Activated T-cell treated with anti-CD3 and anti-CD28 coated beads, Interleukin-2, amount 50 U/mL, for 72 hours (primary cell): Measurements from ENCODE around the gene CEL. TPM values are rescaled to one million over a fixed set of nuclear protein-coding genes. Genes with fewer than 3 reads are reported as not detected.
A peak's percentile ranks its signal among the peaks of the same experiment; 100 is the strongest.
"Not testable (repeated sequence)": the region's sequence is repeated elsewhere in the genome, so short reads cannot be mapped to it uniquely, and the experiment has no call there.

Experiments
- ATAC-seq, 2 donors: fragments of 150-1000 bp; cut with Tn5 transposase; replicated peaks in 1 of 2; 2 replicates each; pipeline ENCODE4 v1.10.0; 2021; ENCODE audit warnings: moderate library complexity in 2 of 2, mild to moderate bottlenecking in 1 of 2
- DNase-seq, 2 donors: peaks; one replicate each; pipeline ENCODE4 v3.0.0; 2021 to 2022; ENCODE audit warnings: mixed read lengths in 1 of 2
- H3K27ac Mint-ChIP-seq: one replicate; pipeline ENCODE4 v1.8.0; 2022; ENCODE audit warnings: mild to moderate bottlenecking, moderate library complexity, mixed read lengths
- H3K27me3 Mint-ChIP-seq: one replicate; pipeline ENCODE4 v1.8.0; 2022; ENCODE audit warnings: low read depth, mixed read lengths
- H3K36me3 Mint-ChIP-seq, 2 donors: one replicate each; pipeline ENCODE4 v1.8.0; 2022; ENCODE audit warnings: mixed read lengths in 2 of 2, mild to moderate bottlenecking in 1 of 2; ENCODE audit not compliant: insufficient read depth in 2 of 2
- H3K4me1 Mint-ChIP-seq: one replicate; pipeline ENCODE4 v1.8.0; 2022; ENCODE audit warnings: low read depth, mixed read lengths
- H3K4me3 Mint-ChIP-seq, 2 donors: one replicate each; pipeline ENCODE4 v1.8.0; 2022; ENCODE audit warnings: mild to moderate bottlenecking in 2 of 2, mixed read lengths in 2 of 2, moderate library complexity in 2 of 2
- H3K9me3 Mint-ChIP-seq, 2 donors: one replicate each; pipeline ENCODE4 v1.8.0; 2022; ENCODE audit warnings: mixed read lengths in 2 of 2
- total RNA-seq, 2 donors: library from RNA; stranded (reverse); gene quantifications; one replicate each; pipeline ENCODE4 v1.2.3, GENCODE V29; 2022

The CEL gene
- total RNA-seq, 2 donors from 2014 or later = 1.6 to 3.6 TPM

DNA sequence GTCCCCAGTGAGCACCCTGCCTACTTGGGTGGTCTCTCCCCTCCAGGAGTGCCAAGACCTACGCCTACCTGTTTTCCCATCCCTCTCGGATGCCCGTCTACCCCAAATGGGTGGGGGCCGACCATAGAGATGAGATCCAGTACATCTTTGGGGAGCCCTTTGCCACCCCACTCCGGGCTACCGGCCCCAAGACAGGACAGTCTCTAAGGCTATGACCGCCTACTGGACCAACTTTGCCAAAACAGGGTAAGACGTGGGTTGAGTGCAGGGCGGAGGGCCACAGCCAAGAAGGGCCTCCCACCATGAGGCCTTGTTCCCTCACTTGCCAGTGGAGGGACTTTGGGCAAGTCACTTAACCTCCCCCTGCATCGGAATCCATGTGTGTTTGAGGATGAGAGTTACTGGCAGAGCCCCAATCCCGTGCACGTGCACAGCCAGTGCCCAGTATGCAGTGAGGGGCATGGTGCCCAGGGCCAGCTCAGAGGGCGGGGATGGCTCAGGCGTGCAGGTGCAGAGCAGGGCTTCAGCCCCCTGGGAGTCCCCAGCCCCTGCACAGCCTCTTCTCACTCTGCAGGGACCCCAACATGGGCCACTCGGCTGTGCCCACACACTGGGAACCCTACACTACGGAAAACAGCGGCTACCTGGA, 24.6 kb downstream of the CEL start:
- not testable (repeated sequence) for ATAC-seq, H3K27me3 Mint-ChIP-seq, H3K9me3 Mint-ChIP-seq, H3K4me3 Mint-ChIP-seq, H3K27ac Mint-ChIP-seq, H3K4me1 Mint-ChIP-seq, H3K36me3 Mint-ChIP-seq, DNase-seq

DNA sequence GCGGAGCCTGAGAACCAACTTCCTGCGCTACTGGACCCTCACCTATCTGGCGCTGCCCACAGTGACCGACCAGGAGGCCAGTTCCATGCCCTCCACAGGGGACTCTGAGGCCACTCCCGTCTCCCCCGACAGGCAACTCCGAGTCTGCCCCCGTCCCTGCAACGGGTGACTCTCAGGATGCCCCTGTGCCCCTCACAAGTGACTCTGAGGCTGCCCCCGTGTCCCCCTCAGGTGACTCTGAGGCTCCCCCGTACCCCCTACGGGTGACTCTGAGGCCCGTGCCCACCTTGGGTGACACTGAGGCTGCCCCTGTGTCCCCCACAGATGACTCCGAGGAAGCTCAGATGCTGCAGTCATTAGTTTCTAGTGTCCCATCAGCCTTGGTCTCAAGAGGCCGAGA, 25.1 kb downstream of the CEL start:
- Mint-ChIP-seq H3K27me3 (no peaks in the 10 kb centered on the region), H3K36me3 (no peaks in the 10 kb centered on the region), H3K4me3 (no peak overlapping the region), H3K4me1 (no peaks in the 10 kb centered on the region), H3K27ac (no peak overlapping the region), H3K9me3 (no peaks in the 10 kb centered on the region)
- no peak for DNase-seq
- ATAC-seq = no peak

DNA sequence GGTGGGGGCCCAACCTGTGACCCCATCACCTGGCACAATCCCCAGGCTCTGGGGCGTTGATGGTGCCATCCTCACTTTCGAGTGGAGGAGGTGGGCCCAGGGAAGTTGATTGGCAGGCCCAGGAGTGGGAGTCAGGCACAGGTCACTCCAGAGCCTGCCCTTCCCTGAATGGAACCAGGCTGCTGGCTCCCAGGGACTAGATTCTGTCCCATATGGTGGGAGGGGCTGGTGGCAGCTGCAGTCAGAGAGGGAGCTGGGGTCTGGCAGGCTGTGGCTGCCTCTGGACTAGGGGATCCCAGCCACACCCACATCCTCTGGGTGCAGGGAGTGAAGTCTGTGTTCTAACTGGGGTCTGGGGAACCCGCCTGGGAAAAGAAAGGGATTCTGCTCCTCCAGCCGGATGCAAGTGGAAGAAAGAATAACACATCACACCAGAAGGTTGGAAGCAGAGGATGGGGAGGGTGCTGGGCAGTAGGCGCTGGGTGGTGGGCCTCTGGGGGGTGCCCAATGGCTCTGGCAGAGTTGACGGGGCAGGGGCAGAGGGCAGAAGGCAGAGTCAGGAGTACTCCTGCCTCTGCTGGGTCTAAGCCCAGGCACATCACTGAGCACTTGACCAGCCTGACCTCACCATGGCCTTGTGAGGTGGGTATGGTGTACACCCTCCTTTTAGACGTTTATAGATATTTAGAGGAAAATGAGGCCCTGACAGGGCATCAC, 25.8 kb downstream of the CEL start:
- ATAC-seq (no peak), DNase-seq (no peak)
- Mint-ChIP-seq H3K36me3 (no peaks in the 10 kb centered on the region), H3K4me3 (no peak overlapping the region), H3K4me1 (no peaks in the 10 kb centered on the region), H3K27ac (no peak overlapping the region), H3K9me3 (no peaks in the 10 kb centered on the region), H3K27me3 (no peaks in the 10 kb centered on the region)

DNA sequence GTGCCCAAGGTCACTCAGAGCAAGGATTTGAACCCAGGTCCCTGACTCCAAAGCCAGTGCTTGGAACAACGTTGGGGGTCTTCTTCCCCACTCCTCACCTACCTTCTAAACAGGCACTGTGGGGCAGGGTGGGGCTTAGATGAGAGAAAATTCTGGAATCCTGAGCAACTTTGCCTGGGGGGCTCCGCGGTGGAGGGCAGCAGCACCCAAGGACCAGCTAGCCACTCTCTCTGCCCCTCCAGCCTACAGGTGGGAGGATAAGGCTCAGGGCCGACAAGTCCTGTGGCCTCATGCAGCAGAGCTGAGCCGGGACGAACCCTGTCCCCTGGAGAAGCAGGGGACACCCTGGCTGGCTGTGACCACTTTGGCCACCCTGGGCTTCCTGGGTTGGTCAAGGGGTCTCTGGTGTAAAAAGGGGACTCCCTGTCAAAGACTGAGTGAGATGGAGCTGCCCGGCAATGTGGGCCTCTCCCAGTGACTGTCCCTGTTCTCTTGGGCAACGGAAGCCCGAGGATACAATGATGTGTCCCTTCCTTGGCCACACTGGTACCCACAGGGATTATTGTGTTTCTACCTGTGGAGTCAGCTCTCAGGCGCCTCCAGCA, 26.5 kb downstream of the CEL start:
- DNase-seq (no peak), ATAC-seq (no peak)
- Mint-ChIP-seq H3K27me3 (no peaks in the 10 kb centered on the region), H3K9me3 (no peaks in the 10 kb centered on the region), H3K36me3 (no peaks in the 10 kb centered on the region), H3K27ac (no peak overlapping the region), H3K4me3 (no peak overlapping the region), H3K4me1 (no peaks in the 10 kb centered on the region)

DNA sequence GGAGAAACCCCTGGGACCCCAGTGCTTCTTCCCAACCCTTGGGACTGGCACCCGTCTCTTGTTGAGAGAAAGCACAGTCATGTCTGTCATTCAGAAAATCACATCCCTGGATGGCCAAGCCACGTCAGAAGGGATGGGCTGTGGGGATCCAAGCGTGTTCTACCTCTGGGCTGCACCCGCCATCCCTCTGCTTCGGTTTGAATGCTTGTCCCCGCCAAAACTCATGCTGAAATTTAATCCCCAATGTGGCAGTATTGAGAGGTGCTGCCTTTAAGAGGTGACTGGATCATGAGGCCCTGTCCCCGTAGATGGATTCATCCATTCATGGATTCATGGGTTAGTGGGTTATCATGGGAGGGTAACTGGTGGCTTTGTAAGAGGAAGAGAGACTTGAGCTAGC, 27.0 kb downstream of the CEL start:
- Mint-ChIP-seq H3K27me3 (no peaks in the 10 kb centered on the region), H3K4me3 (no peak overlapping the region), H3K36me3 (no peaks in the 10 kb centered on the region), H3K9me3 (no peaks in the 10 kb centered on the region), H3K4me1 (no peaks in the 10 kb centered on the region), H3K27ac (no peak overlapping the region)
- DNase-seq (no peak), ATAC-seq (no peak)

DNA sequence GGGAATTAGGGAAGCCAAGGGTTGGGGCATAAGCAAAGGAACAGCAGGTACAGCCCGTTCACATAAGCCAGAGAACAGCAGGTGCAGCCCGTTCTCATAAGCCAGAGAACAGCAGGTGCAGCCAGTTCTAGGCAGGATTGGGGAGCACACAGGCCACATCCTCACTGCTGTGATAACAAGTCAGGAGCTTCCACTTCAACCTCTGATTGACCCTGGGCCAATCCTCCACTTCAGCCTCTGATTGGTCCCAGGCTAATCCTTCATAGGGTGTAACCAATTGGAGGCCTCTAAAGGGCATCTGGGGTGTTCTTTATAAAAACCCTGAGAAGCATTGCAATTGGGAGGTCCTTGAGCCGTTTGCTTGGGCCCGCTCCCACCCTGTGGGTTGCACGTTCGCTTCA, 27.5 kb downstream of the CEL start:
- ATAC-seq = peak; percentile 28 to 42
- H3K9me3 Mint-ChIP-seq = no peaks in the 10 kb centered on the region
- DNase-seq = no peak
- no peaks in the 10 kb centered on the region for H3K4me1 Mint-ChIP-seq
- H3K27ac Mint-ChIP-seq = no peak overlapping the region
- no peaks in the 10 kb centered on the region for H3K36me3 Mint-ChIP-seq
- no peak overlapping the region for H3K4me3 Mint-ChIP-seq
- no peaks in the 10 kb centered on the region for H3K27me3 Mint-ChIP-seq

DNA sequence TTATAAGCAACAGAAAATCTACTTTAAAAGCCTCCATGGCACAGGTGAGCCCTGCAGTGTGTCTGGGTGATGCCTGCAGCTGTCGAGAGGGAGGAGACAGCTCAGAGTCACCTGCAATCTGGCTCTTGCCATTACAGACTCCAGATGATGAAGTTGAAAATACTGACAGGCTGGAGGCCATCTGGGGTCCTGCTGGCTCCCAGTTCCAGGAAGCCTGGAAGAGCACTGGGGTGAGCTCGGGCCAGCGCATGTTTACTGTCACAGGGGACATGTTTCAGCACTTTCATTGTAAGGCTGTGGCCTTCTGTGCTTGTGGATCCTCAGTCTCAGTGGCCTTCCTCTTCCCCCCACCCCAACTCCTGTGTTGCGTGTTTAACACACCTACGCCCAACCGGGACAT, 28.4 kb downstream of the CEL start:
- H3K4me1 Mint-ChIP-seq = no peaks in the 10 kb centered on the region
- H3K27me3 Mint-ChIP-seq = no peaks in the 10 kb centered on the region
- no peak overlapping the region for H3K4me3 Mint-ChIP-seq
- H3K27ac Mint-ChIP-seq = peak overlapping the region; percentile 60
- DNase-seq (no peak), ATAC-seq (no peak)
- H3K36me3 Mint-ChIP-seq = peaks cover 0 to 3% of the 10 kb centered on the region in 2 donors
- peaks cover 0 to 2% of the 10 kb centered on the region in 2 donors for H3K9me3 Mint-ChIP-seq

DNA sequence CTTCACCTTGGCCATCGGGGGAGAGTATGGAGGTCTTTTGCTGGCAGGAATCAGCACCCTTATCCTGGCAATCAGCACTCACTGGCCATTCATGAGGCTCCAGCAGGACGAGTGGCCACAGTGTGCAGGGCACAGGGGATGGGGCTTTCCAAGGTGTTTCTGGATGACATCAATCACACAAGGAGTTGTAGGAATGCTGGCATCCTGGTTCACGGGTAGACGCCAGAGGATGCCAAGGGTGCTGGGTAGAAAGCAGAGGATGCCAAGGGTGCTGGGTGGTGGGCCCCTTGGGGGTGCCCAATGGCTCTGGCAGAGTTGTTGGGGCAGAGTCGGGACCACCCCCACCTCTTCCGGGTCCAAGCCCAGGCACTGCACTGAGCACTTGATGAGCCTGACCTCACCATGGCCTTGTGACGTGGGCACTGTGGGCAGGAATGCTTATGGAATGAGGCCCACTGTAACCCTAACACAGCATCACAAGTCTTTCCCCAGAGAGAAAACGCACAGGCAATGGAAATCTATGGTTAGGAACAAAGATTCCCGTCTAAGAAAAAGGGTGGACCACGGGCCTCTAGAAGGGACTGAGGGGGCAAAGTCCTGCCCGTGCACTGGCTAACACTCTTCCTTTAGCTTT, 29.1 kb downstream of the CEL start:
- Mint-ChIP-seq H3K36me3 (peaks cover 2 to 5% of the 10 kb centered on the region in 2 donors), H3K9me3 (peaks cover 0 to 3% of the 10 kb centered on the region in 2 donors), H3K27me3 (no peaks in the 10 kb centered on the region), H3K4me3 (no peak overlapping the region), H3K4me1 (no peaks in the 10 kb centered on the region), H3K27ac (no peak overlapping the region)
- no peak for DNase-seq
- ATAC-seq = peak in 1 of 2 donors; percentile 27

DNA sequence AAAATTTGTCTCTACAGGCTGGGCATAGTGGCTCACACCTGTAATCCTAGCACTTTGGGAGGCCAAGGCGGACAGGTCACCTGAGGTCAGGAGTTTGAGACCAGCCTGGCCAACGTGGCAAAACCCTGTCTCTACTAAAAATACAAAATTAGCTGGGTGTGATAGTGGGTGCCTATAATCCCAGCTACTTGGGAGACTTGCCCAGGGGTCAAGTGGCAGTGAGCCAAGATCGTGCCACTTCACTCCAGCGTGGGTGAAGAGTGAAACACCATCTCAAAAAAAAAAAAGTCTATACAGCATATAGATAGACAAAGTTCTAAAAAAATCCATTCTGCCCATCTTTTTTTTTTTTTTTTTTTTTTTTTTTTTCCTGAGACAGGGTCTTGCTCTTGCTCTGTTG, 32.6 kb downstream of the CEL start:
- ATAC-seq, H3K27ac Mint-ChIP-seq, DNase-seq: not testable (repeated sequence)

DNA sequence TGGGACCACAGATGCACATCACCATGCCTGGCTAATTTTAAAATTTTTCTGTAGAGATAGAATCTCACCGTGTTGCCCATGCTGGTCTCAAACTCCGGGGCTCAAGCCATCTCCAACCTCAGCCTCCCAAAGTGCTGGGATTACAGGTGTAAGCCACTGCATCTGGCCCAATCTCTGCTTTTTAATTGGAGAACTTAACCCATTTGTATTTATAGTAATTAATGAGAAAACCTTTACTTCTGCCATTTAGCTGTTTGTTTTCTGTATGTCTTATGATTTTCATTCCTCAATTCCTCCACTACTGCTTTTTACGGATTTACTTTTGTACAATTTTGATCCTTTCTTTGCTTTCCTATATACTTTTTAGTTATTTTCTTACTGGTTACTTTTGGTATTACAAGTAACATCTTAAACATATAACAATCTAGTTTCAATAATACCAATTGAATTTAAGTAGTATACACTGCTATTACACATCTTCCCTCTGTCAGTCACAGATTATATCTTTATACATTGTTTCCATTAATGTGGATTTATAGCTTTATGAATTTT, 33.1 kb downstream of the CEL start:
- ATAC-seq (no peak), DNase-seq (no peak)
- H3K27ac Mint-ChIP-seq = peak overlapping the region; percentile 85
- H3K36me3 Mint-ChIP-seq = peaks cover 20 to 32% of the 10 kb centered on the region in 2 donors
- peaks cover 7 to 12% of the 10 kb centered on the region in 2 donors for H3K9me3 Mint-ChIP-seq
- no peaks in the 10 kb centered on the region for H3K4me1 Mint-ChIP-seq
- H3K4me3 Mint-ChIP-seq = no peak overlapping the region
- H3K27me3 Mint-ChIP-seq = no peaks in the 10 kb centered on the region

More for the DNA sequence above, 32.6 kb downstream of the CEL start:
- H3K4me1 Mint-ChIP-seq, H3K27me3 Mint-ChIP-seq, H3K4me3 Mint-ChIP-seq: not testable (repeated sequence)
- Mint-ChIP-seq H3K36me3 (peaks cover 20 to 32% of the 10 kb centered on the region in 2 donors), H3K9me3 (peaks cover 7 to 12% of the 10 kb centered on the region in 2 donors)

DNA sequence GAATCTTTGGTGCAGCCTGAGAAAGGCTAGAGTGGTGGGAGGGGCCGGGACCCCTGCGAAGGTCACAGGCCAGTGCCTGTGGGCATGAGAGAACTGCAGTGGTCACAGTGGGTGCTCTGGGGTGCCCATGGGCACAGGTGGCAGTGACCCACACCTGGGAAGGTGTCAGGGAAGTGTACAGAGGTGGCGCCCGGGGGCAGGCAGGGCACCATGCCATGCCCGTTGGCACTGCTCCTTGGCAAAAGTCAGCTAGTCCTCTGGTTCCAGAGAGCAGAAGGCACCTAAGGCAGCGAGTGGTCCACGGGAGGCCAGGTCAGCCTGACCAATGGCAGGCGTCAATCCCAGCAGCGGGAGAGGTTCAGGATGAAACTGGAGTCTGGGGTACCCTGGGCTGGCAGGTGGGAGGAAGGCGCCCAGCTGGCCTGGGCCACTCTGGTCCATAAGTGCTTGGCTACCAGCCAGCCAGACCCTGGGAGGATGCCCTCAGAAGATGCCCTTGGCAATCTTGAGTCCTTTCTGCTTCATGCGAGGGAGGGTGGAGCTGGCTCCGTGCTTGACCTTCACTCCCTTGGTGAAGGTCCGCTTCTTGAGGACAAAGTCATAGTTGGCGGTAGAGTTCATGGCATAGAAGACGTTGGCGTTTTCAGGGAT, 36.4 kb downstream of the CEL start:
- no peak for ATAC-seq

DNA sequence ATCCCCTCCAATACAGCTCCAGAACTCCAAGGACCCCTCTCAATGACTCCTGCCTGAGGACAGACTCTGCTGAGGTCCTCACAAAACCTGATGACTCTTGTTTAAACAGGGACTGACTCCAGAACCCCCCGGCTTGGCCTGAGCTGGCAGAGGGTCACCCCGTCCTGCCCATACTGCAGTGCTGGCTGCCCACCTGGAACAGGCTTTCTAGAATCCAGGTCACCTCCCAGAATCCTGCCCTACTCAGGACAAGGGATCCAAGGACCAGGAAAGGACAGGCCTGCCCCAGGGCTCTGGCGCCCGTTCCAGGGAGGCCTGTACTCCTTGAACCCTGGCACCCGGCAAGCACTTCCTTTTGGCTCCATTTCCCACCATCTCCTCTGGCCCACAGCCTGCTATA, 37.1 kb downstream of the CEL start:
- no peak overlapping the region for H3K4me3 Mint-ChIP-seq
- no peaks in the 10 kb centered on the region for H3K27me3 Mint-ChIP-seq
- peaks cover 22 to 46% of the 10 kb centered on the region in 2 donors for H3K36me3 Mint-ChIP-seq
- H3K27ac Mint-ChIP-seq = no peak overlapping the region
- H3K9me3 Mint-ChIP-seq = peaks cover 7 to 12% of the 10 kb centered on the region in 2 donors
- H3K4me1 Mint-ChIP-seq = no peaks in the 10 kb centered on the region
- ATAC-seq = no peak
- no peak for DNase-seq

More for the DNA sequence above, 36.4 kb downstream of the CEL start:
- H3K4me1 Mint-ChIP-seq = no peaks in the 10 kb centered on the region
- no peak overlapping the region for H3K4me3 Mint-ChIP-seq
- H3K27ac Mint-ChIP-seq = no peak overlapping the region
- H3K9me3 Mint-ChIP-seq = peaks cover 7 to 12% of the 10 kb centered on the region in 2 donors
- peaks cover 22 to 45% of the 10 kb centered on the region in 2 donors for H3K36me3 Mint-ChIP-seq
- DNase-seq = no peak
- H3K27me3 Mint-ChIP-seq = no peaks in the 10 kb centered on the region
